ENCODE data around the gene SELENOS. TPM values are rescaled to one million over a fixed set of nuclear protein-coding genes. Genes with fewer than 3 reads are reported as not detected.
A peak's percentile ranks its signal among the peaks of the same experiment; 100 is the strongest.

Gene SELENOS
- total RNA-seq, 4 donors from 2014 or later: 47.3 to 75.4 (median 59.8) TPM

GRCh38 chr15:101306341-101307047 lies 29.2 kb upstream of the SELENOS start:
- Histone ChIP-seq H3K4me1 (no peaks in the 10 kb centered on the region), H3K36me3 (peaks cover 0 to 4% (median 0%) of the 10 kb centered on the region in 4 donors), H3K27ac (replicated peaks in 1 of 4) (no peak overlapping the region), H3K9me3 (no peaks in the 10 kb centered on the region), H3K4me3 (no peak overlapping the region), H3K27me3 (peaks cover 0 to 43% (median 0%) of the 10 kb centered on the region in 4 donors)
- intact Hi-C loops (cut with DNase I): no loop called here
- 85% methylated on average over 8 of the region's 10 CpGs for WGBS
- TF ChIP-seq POLR2A (IDR thresholded peaks at IDR 0.05; ENCODE audit: low read depth): no peak
- TF ChIP-seq, protein P1, sequence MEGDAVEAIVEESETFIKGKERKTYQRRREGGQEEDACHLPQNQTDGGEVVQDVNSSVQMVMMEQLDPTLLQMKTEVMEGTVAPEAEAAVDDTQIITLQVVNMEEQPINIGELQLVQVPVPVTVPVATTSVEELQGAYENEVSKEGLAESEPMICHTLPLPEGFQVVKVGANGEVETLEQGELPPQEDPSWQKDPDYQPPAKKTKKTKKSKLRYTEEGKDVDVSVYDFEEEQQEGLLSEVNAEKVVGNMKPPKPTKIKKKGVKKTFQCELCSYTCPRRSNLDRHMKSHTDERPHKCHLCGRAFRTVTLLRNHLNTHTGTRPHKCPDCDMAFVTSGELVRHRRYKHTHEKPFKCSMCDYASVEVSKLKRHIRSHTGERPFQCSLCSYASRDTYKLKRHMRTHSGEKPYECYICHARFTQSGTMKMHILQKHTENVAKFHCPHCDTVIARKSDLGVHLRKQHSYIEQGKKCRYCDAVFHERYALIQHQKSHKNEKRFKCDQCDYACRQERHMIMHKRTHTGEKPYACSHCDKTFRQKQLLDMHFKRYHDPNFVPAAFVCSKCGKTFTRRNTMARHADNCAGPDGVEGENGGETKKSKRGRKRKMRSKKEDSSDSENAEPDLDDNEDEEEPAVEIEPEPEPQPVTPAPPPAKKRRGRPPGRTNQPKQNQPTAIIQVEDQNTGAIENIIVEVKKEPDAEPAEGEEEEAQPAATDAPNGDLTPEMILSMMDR (IDR thresholded peaks at IDR 0.05): no peak
- no peak for TF ChIP-seq POLR2AphosphoS5 (IDR thresholded peaks at IDR 0.05)
- no peak for TF ChIP-seq EP300 (IDR thresholded peaks at IDR 0.05)
- DNase-seq (ENCODE audit: extremely low spot score): no peak

- intact Hi-C loops (cut with DNase I): no loop called here
- Histone ChIP-seq H3K27me3 (peaks cover 0 to 43% (median 0%) of the 10 kb centered on the region in 4 donors), H3K9me3 (no peaks in the 10 kb centered on the region), H3K4me3 (no peak overlapping the region), H3K4me1 (no peaks in the 10 kb centered on the region), H3K36me3 (peaks cover 0 to 4% (median 0%) of the 10 kb centered on the region in 4 donors), H3K27ac (replicated peaks in 1 of 4) (no peak overlapping the region)
- TF ChIP-seq POLR2A (IDR thresholded peaks at IDR 0.05; ENCODE audit: low read depth) (no peak), EP300 (IDR thresholded peaks at IDR 0.05) (no peak)
- TF ChIP-seq, protein P1 (IDR thresholded peaks at IDR 0.05): no peak
- DNase-seq (ENCODE audit: extremely low spot score): no peak
- WGBS: 81% methylated on average over 8 of the region's 8 CpGs
Measured at GRCh38 chr15:101305820-101306255, 28.6 kb upstream of the SELENOS start.

DNA sequence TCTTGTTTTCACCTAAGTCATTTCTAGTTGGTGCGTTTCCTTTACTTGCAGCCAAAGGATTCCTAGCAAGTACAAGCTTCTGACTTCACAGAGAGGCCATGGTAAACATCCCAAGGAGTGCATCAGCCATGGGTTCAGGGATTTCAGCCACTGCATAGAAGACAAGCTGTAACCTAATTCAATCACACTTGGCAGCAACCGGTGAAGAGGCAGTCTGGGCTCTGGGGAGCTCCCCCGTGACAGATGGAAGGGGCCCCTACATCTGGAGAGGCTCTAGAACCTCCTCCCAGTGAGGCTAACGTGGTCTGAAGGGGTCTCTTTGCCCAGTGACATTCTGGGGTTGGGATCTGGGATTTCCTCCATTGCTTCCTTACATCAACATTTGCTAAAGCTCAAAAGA lies 26.1 kb upstream of the SELENOS start:
- Histone ChIP-seq H3K27me3 (peaks cover 0 to 19% (median 0%) of the 10 kb centered on the region in 4 donors), H3K36me3 (no peaks in the 10 kb centered on the region), H3K4me1 (peaks cover 0 to 5% (median 2%) of the 10 kb centered on the region in 4 donors), H3K27ac (replicated peaks in 1 of 4) (no peak overlapping the region), H3K4me3 (no peak overlapping the region), H3K9me3 (no peaks in the 10 kb centered on the region)
- intact Hi-C loops (cut with DNase I): loop anchor here (5.0 kb wide), 1 partner anchor 194 kb away; no protein-coding TSS in a partner anchor
- no peak for DNase-seq (ENCODE audit: extremely low spot score)
- WGBS: 70% methylated on average over 4 of the region's 4 CpGs
- TF ChIP-seq, protein P1 (IDR thresholded peaks at IDR 0.05): no peak
- no peak for TF ChIP-seq EP300 (IDR thresholded peaks at IDR 0.05)

GRCh38 chr15:101296418-101297405 lies 19.4 kb upstream of the SELENOS start:
- H3K9me3 ChIP-seq: no peaks in the 10 kb centered on the region
- no peaks in the 10 kb centered on the region for H3K27me3 ChIP-seq
- no peak for DNase-seq (ENCODE audit: extremely low spot score)
- intact Hi-C loops (cut with DNase I): loop anchor here (5.0 kb wide), 1 partner anchor 346 kb away; no protein-coding TSS in a partner anchor
- TF ChIP-seq, protein P1 (IDR thresholded peaks at IDR 0.05): no peak
- no peak for TF ChIP-seq EP300 (IDR thresholded peaks at IDR 0.05)
- H3K4me1 ChIP-seq: peaks cover 26 to 38% (median 36%) of the 10 kb centered on the region in 4 donors
- no peaks in the 10 kb centered on the region for H3K36me3 ChIP-seq
- peak overlapping the region in 1 of 4 donors; percentile 98 for H3K4me3 ChIP-seq
- WGBS: 84% methylated on average over 9 of the region's 9 CpGs
- H3K27ac ChIP-seq (replicated peaks in 1 of 4): peak overlapping the region in 1 of 4 donors; percentile 92

Data from esophagus muscularis mucosa (tissue), 4 donors.